DLD1 (cell line): ENCODE measurements around the gene CFAP73.

Source experiments
- in situ Hi-C: cut with HindIII; loops from 2 replicates; pipeline ENCODE4 v1.10.0; 2017; ENCODE audit warnings: low sequenced_read_pairs

The CFAP73 gene

GRCh38 chr12:113119980-113120669 lies 29.4 kb upstream of the CFAP73 start:
- in situ Hi-C loops = no loop called here

- in situ Hi-C loops = no loop called here
Observed at GRCh38 chr12:113120670-113121370, 28.7 kb upstream of the CFAP73 start.

GRCh38 chr12:113127791-113128199 lies 21.7 kb upstream of the CFAP73 start:
- in situ Hi-C loops = no loop called here

- in situ Hi-C loops = no loop called here
Observed at GRCh38 chr12:113128802-113129663, 20.5 kb upstream of the CFAP73 start.

- in situ Hi-C loops = no loop called here
Observed at GRCh38 chr12:113129664-113130456, 19.7 kb upstream of the CFAP73 start.

GRCh38 chr12:113130457-113131135 lies 18.9 kb upstream of the CFAP73 start:
- in situ Hi-C loops = no loop called here

- in situ Hi-C loops = no loop called here
Observed at GRCh38 chr12:113131556-113131955, 18.0 kb upstream of the CFAP73 start.

- in situ Hi-C loops = no loop called here
Observed at GRCh38 chr12:113133036-113133435, 16.5 kb upstream of the CFAP73 start.

- in situ Hi-C loops = no loop called here
Observed at GRCh38 chr12:113133666-113134065, 15.9 kb upstream of the CFAP73 start.

- in situ Hi-C loops = no loop called here
Observed at GRCh38 chr12:113134071-113134470, 15.5 kb upstream of the CFAP73 start.

GRCh38 chr12:113134521-113134951 lies 15.0 kb upstream of the CFAP73 start:
- in situ Hi-C loops = no loop called here

- in situ Hi-C loops = no loop called here
Observed at GRCh38 chr12:113135178-113136127, 14.1 kb upstream of the CFAP73 start, which contains the start of gene RASAL1. Gene RASAL1, minus strand, starts transcription at chr12:113135761. Its CDS starts 299 bp downstream, at chr12:113135462.

- in situ Hi-C loops = no loop called here
Observed at GRCh38 chr12:113136128-113136989, 13.2 kb upstream of the CFAP73 start.

GRCh38 chr12:113136990-113137511 lies 12.5 kb upstream of the CFAP73 start:
- in situ Hi-C loops = no loop called here

GRCh38 chr12:113137861-113138783 lies 11.4 kb upstream of the CFAP73 start:
- in situ Hi-C loops = no loop called here

- in situ Hi-C loops = no loop called here
Observed at GRCh38 chr12:113138826-113139225, 10.7 kb upstream of the CFAP73 start.

- in situ Hi-C loops = no loop called here
Observed at GRCh38 chr12:113140706-113141105, 8.8 kb upstream of the CFAP73 start.
